Sigmoid colon (tissue), 7 donors: Measurements from ENCODE around the gene AFAP1. TPM values are rescaled to one million over a fixed set of nuclear protein-coding genes. Genes with fewer than 3 reads are reported as not detected.

ENCODE experiments used
- DNase-seq: peaks from one replicate; pipeline ENCODE4 v3.0.0-alpha.2; 2019
- H3K27ac ChIP-seq, 4 donors: fragments of 200-600 bp; sonication (generic); one replicate each; pipeline ENCODE4 v1.5.1; 2016 to 2019; ENCODE audit warnings: mild to moderate bottlenecking in 1 of 4
- H3K27me3 ChIP-seq, 3 donors: fragments of 200-600 bp; sonication (generic); one replicate each; pipeline ENCODE4 v1.5.1; 2019; ENCODE audit warnings: mild to moderate bottlenecking in 1 of 3
- H3K36me3 ChIP-seq, 4 donors: fragments of 200-600 bp; sonication (generic); one replicate each; pipeline ENCODE4 v1.5.1; 2016 to 2019
- H3K4me1 ChIP-seq, 4 donors: fragments of 200-600 bp; sonication (generic); one replicate each; pipeline ENCODE4 v1.5.1; 2017 to 2019
- H3K4me3 ChIP-seq, 4 donors: fragments of 200-600 bp; sonication (generic); one replicate each; pipeline ENCODE4 v1.5.1; 2017 to 2019; ENCODE audit warnings: mild to moderate bottlenecking in 2 of 4, moderate library complexity in 1 of 4
- H3K9me3 ChIP-seq, 4 donors: fragments of 200-600 bp in 3 of 4; sonication (generic) in 3 of 4; one replicate each; pipeline versions ENCODE4 v1.5.1 to v1.6.1; 2013 to 2019
- EP300 ChIP-seq, 4 donors: sonication (generic); formaldehyde crosslinking; IDR thresholded peaks; one replicate each; pipeline ENCODE4 v1.6.1; 2017; ENCODE audit warnings: antibody characterized with exemption in 4 of 4
- POLR2A ChIP-seq, 2 donors: fragments of 450-650 bp; IDR thresholded peaks; one replicate each; pipeline ENCODE4 v1.6.1; 2016; ENCODE audit warnings: antibody characterized with exemption in 2 of 2, mild to moderate bottlenecking in 2 of 2, moderate library complexity in 2 of 2
- POLR2AphosphoS5 ChIP-seq, 4 donors: sonication (generic); formaldehyde crosslinking; IDR thresholded peaks; one replicate each; pipeline ENCODE4 v1.6.1; 2017; ENCODE audit warnings: antibody characterized with exemption in 4 of 4
- WGBS, 2 donors: extraction: QIAGEN DNeasy Blood & Tissue Kit; methylation state at CpG; one replicate each; pipeline ENCODE4 v1.1.7; 2013; 5-methylcytosine and 5-hydroxymethylcytosine counted together
- intact Hi-C: fragments of 100-400 bp; cut with DNase I; formaldehyde crosslinking; loops from one replicate; pipeline ENCODE4 v1.15.1; 2023
- polyA plus RNA-seq, 3 donors: library from polyadenylated mRNA; stranded (reverse); fragments of 200-250 nt; gene quantifications; one replicate each; pipeline ENCODE4 v1.2.3, GENCODE V29; 2013
- total RNA-seq, 4 donors: library from RNA; depleted of rRNA; stranded (reverse); fragments of >200 nt; gene quantifications; one replicate each; pipeline ENCODE4 v1.1.0, GENCODE V29; 2016
- TF ChIP-seq, protein P1 (sequence below), 4 experiments: fragments of 450-650 bp in 3 of 4; fragments of 200-600 bp in 1 of 4; IDR thresholded peaks; one replicate each; pipeline ENCODE4 v1.5.1; 2016 to 2019; ENCODE audit warnings: antibody characterized with exemption in 4 of 4, mild to moderate bottlenecking in 3 of 4, moderate library complexity in 2 of 4
- donor health status: healthy with polysubstance abuse.
- donor health status: Bipolar disorder and iron deficiency.
- donor health status: healthy.

Gene AFAP1
- total and polyA plus RNA-seq, 7 donors = 7.6 to 51.3 (median 24.0) TPM

- H3K27me3 ChIP-seq = no peaks in the 10 kb centered on the region
- intact Hi-C loops = no loop called here
- no peak overlapping the region for H3K4me3 ChIP-seq
- DNase-seq = peak; percentile 62
- H3K4me1 ChIP-seq = peaks cover 0 to 57% (median 45%) of the 10 kb centered on the region in 4 donors
- WGBS, 2 donors = 52 to 89% methylated on average over 13 of the region's 13 CpGs
- H3K27ac ChIP-seq = peak overlapping the region in 3 of 4 donors; percentile 10 to 73 (median 48)
- no peak for TF ChIP-seq EP300 (IDR thresholded peaks at IDR 0.05)
- TF ChIP-seq POLR2A (IDR thresholded peaks at IDR 0.05) = no peak
- TF ChIP-seq, protein P1, sequence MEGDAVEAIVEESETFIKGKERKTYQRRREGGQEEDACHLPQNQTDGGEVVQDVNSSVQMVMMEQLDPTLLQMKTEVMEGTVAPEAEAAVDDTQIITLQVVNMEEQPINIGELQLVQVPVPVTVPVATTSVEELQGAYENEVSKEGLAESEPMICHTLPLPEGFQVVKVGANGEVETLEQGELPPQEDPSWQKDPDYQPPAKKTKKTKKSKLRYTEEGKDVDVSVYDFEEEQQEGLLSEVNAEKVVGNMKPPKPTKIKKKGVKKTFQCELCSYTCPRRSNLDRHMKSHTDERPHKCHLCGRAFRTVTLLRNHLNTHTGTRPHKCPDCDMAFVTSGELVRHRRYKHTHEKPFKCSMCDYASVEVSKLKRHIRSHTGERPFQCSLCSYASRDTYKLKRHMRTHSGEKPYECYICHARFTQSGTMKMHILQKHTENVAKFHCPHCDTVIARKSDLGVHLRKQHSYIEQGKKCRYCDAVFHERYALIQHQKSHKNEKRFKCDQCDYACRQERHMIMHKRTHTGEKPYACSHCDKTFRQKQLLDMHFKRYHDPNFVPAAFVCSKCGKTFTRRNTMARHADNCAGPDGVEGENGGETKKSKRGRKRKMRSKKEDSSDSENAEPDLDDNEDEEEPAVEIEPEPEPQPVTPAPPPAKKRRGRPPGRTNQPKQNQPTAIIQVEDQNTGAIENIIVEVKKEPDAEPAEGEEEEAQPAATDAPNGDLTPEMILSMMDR (IDR thresholded peaks at IDR 0.05) = no peak
- no peak for TF ChIP-seq POLR2AphosphoS5 (IDR thresholded peaks at IDR 0.05)
- H3K36me3 ChIP-seq = peaks cover 0 to 46% (median 15%) of the 10 kb centered on the region in 4 donors
- no peaks in the 10 kb centered on the region for H3K9me3 ChIP-seq
Observed at GRCh38 chr4:7781366-7781765, 158.3 kb downstream of the AFAP1 start.

- no peak for DNase-seq
- no peaks in the 10 kb centered on the region for H3K9me3 ChIP-seq
- H3K36me3 ChIP-seq = peaks cover 0 to 47% (median 16%) of the 10 kb centered on the region in 4 donors
- H3K4me1 ChIP-seq = peaks cover 0 to 57% (median 45%) of the 10 kb centered on the region in 4 donors
- TF ChIP-seq EP300 (IDR thresholded peaks at IDR 0.05) (no peak), POLR2AphosphoS5 (IDR thresholded peaks at IDR 0.05) (no peak), POLR2A (IDR thresholded peaks at IDR 0.05) (no peak)
- TF ChIP-seq, protein P1 (IDR thresholded peaks at IDR 0.05) = no peak
- peak overlapping the region in 3 of 4 donors; percentile 10 to 73 (median 48) for H3K27ac ChIP-seq
- 76 to 81% methylated on average over 5 of the region's 5 CpGs for WGBS, 2 donors
- intact Hi-C loops = no loop called here
- H3K27me3 ChIP-seq = no peaks in the 10 kb centered on the region
- H3K4me3 ChIP-seq = no peak overlapping the region
Observed at GRCh38 chr4:7780751-7781348, 158.8 kb downstream of the AFAP1 start.

DNA sequence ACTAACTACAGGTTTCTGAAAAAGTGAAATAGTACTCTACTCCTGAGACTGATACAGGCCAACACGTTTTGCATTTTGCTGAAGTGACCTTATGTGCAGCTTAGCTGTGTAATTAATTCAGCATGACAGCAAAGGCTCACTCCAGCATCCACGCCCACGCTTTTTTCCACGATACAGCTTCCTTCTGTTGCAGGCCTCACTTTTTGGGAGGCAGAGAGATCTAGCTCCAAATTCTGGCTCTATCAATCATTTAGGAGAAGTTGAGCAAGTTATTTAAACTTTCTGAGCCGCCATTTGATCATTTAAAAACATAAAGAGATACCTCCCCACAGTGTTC lies 160.3 kb downstream of the AFAP1 start:
- peaks cover 0 to 57% (median 45%) of the 10 kb centered on the region in 4 donors for H3K4me1 ChIP-seq
- H3K27me3 ChIP-seq = no peaks in the 10 kb centered on the region
- H3K27ac ChIP-seq = peak overlapping the region; percentile 43 to 77 (median 72)
- intact Hi-C loops = no loop called here
- WGBS, 2 donors = 51 to 79% methylated on average over 5 of the region's 5 CpGs
- H3K4me3 ChIP-seq = peak overlapping the region in 2 of 4 donors; percentile 21 to 25
- H3K9me3 ChIP-seq = no peaks in the 10 kb centered on the region
- peaks cover 0 to 44% (median 19%) of the 10 kb centered on the region in 4 donors for H3K36me3 ChIP-seq
- peak; percentile 82 for DNase-seq
- TF ChIP-seq POLR2AphosphoS5 (IDR thresholded peaks at IDR 0.05) = peak in 1 of 4 donors; percentile 18
- TF ChIP-seq POLR2A (IDR thresholded peaks at IDR 0.05) = no peak

GRCh38 chr4:7778510-7779431 lies 160.9 kb downstream of the AFAP1 start:
- Histone ChIP-seq H3K4me3 (peak overlapping the region in 3 of 4 donors; percentile 15 to 25 (median 21)), H3K36me3 (peaks cover 0 to 47% (median 25%) of the 10 kb centered on the region in 4 donors), H3K4me1 (peaks cover 0 to 57% (median 45%) of the 10 kb centered on the region in 4 donors), H3K27me3 (no peaks in the 10 kb centered on the region), H3K27ac (peak overlapping the region; percentile 43 to 77 (median 72)), H3K9me3 (no peaks in the 10 kb centered on the region)
- DNase-seq = peak; percentile 55
- TF ChIP-seq, protein P1 (IDR thresholded peaks at IDR 0.05) = no peak
- TF ChIP-seq EP300 (IDR thresholded peaks at IDR 0.05) = no peak
- no peak for TF ChIP-seq POLR2A (IDR thresholded peaks at IDR 0.05)
- TF ChIP-seq POLR2AphosphoS5 (IDR thresholded peaks at IDR 0.05) = no peak
- intact Hi-C loops = no loop called here
- WGBS, 2 donors = 75 to 86% methylated on average over 24 of the region's 24 CpGs
